Lung (tissue), 12 donors: ENCODE data around the gene PADI2. TPM values are rescaled to one million over a fixed set of nuclear protein-coding genes. Genes with fewer than 3 reads are reported as not detected.

ENCODE experiments used
- ATAC-seq: fragments of 200-7000 bp; cut with Tn5 transposase; one replicate; pipeline ENCODE4 v1.9.1; 2020; ENCODE audit warnings: moderate number of reproducible peaks; ENCODE audit not compliant: insufficient read depth, low FRiP score
- DNase-seq, 3 donors: peaks; one replicate each; pipeline ENCODE4 v3.0.0-alpha.2; 2013 to 2017
- H3K27ac ChIP-seq, 2 donors: one replicate each; pipeline ENCODE4 v1.5.1; 2013; ENCODE audit warnings: mild to moderate bottlenecking in 2 of 2, moderate library complexity in 2 of 2, control low read depth in 1 of 2, inconsistent platforms in 1 of 2, low read depth in 1 of 2, low read length in 1 of 2
- H3K27me3 ChIP-seq, 3 donors: one replicate each; pipeline ENCODE4 v1.5.1; 2013; ENCODE audit warnings: low read length in 2 of 3; ENCODE audit not compliant: control insufficient read depth in 3 of 3, insufficient read depth in 3 of 3
- H3K36me3 ChIP-seq, 4 donors: one replicate each; pipeline ENCODE4 v1.5.1; 2013; ENCODE audit warnings: low read length in 4 of 4, mild to moderate bottlenecking in 1 of 4, moderate library complexity in 1 of 4; ENCODE audit not compliant: control insufficient read depth in 4 of 4, insufficient read depth in 4 of 4
- H3K4me1 ChIP-seq, 5 donors: one replicate each; pipeline ENCODE4 v1.5.1; 2013; ENCODE audit warnings: low read length in 5 of 5, mild to moderate bottlenecking in 2 of 5, moderate library complexity in 1 of 5; ENCODE audit not compliant: control insufficient read depth in 5 of 5, insufficient read depth in 5 of 5
- H3K4me3 ChIP-seq: one replicate; pipeline ENCODE4 v1.5.1; 2013; ENCODE audit warnings: mild to moderate bottlenecking, control low read depth, moderate library complexity
- H3K9ac ChIP-seq, 2 donors: one replicate each; pipeline ENCODE4 v1.5.1; 2013; ENCODE audit warnings: low read length in 2 of 2, control low read depth in 1 of 2; ENCODE audit not compliant: insufficient read depth in 1 of 2
- H3K9me3 ChIP-seq, 4 donors: one replicate each; pipeline ENCODE4 v1.5.1; 2013; ENCODE audit warnings: low read length in 3 of 4, mild to moderate bottlenecking in 1 of 4, moderate library complexity in 1 of 4; ENCODE audit not compliant: control insufficient read depth in 4 of 4, insufficient read depth in 3 of 4
- WGBS, 2 donors: extraction: QIAGEN DNeasy Blood & Tissue Kit; methylation state at CpG; one replicate each; pipeline ENCODE4 v1.1.7; 2013; 5-methylcytosine and 5-hydroxymethylcytosine counted together
- polyA plus RNA-seq, 2 donors: library from polyadenylated mRNA; stranded (reverse); fragments of 200-250 nt; gene quantifications; one replicate each; pipeline ENCODE4 v1.2.1, GENCODE V29; 2013
- total RNA-seq, 2 donors: library from RNA; depleted of rRNA in 1 of 2; stranded (reverse); fragments of >200 nt in 1 of 2; gene quantifications; one replicate each; pipeline ENCODE4 v1.2.1, GENCODE V29; 2014 to 2021
- TF ChIP-seq, protein P1 (sequence below): IDR thresholded peaks from 2 replicates; pipeline ENCODE4 v1.5.1; 2012; ENCODE audit warnings: mild to moderate bottlenecking; ENCODE audit errors: control extremely low read depth, extremely low read depth
- donor health status: control.
- donor health status: control.
- donor health status: Bipolar disorder and iron deficiency.
- donor health status: healthy.
- donor health status: DM: yes; HTN: yes; CAD: no.

Gene PADI2
- total and polyA plus RNA-seq, 4 donors, result 1.2 to 12.8 (median 3.4) TPM

DNA sequence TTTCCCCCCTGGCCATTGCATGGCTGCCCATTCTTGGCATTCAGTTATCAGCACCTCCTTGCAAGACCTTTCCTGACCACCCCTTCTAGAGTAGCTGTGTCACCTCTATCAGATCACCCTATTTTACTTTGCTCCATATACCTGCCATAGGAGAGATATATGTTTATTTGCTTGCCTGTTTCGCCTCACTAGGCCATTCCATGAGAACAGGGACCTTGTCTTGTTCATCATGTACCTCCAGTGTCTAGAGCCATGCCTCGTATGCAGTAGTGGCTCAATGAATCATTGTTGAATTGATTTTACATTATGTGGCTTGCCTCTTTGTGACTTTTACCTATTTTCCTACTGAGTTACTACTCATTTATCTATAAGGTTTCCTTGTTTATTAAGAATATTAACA lies 26.4 kb upstream of the PADI2 start:
- no peak for DNase-seq
- Histone ChIP-seq H3K27ac (no peak overlapping the region), H3K4me3 (no peak overlapping the region), H3K4me1 (no peaks in the 10 kb centered on the region), H3K27me3 (peaks cover 0 to 23% (median 21%) of the 10 kb centered on the region in 3 donors), H3K36me3 (no peaks in the 10 kb centered on the region), H3K9ac (no peak overlapping the region), H3K9me3 (peaks cover 0 to 12% (median 0%) of the 10 kb centered on the region in 4 donors)
- 72 to 94% methylated on average over 2 of the region's 2 CpGs for WGBS, 2 donors
- no peak for ATAC-seq
- TF ChIP-seq, protein P1, sequence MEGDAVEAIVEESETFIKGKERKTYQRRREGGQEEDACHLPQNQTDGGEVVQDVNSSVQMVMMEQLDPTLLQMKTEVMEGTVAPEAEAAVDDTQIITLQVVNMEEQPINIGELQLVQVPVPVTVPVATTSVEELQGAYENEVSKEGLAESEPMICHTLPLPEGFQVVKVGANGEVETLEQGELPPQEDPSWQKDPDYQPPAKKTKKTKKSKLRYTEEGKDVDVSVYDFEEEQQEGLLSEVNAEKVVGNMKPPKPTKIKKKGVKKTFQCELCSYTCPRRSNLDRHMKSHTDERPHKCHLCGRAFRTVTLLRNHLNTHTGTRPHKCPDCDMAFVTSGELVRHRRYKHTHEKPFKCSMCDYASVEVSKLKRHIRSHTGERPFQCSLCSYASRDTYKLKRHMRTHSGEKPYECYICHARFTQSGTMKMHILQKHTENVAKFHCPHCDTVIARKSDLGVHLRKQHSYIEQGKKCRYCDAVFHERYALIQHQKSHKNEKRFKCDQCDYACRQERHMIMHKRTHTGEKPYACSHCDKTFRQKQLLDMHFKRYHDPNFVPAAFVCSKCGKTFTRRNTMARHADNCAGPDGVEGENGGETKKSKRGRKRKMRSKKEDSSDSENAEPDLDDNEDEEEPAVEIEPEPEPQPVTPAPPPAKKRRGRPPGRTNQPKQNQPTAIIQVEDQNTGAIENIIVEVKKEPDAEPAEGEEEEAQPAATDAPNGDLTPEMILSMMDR, result no peak

DNA sequence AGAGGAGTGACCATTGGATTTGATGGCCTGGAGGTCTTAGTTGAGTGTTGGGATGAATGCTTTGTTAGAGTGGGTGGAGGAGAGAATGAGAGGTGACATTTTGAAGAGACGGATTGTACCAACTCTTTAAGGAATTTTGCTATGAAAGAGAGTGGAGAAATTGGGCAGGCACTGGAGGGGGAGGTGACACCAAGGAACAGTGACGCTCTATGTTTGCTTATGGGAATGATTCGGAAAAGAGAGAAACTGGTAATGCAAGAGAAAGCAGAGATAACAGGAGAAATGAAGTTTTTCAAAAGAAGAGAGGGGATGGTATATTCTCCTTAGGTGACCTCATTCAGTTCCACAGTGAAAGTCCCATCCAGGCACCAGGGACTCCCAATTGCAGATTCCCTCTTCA lies 24.5 kb upstream of the PADI2 start:
- Histone ChIP-seq H3K27me3 (peaks cover 0 to 14% (median 11%) of the 10 kb centered on the region in 3 donors), H3K4me1 (no peaks in the 10 kb centered on the region), H3K9ac (no peak overlapping the region), H3K9me3 (peaks cover 0 to 3% (median 0%) of the 10 kb centered on the region in 4 donors), H3K36me3 (no peaks in the 10 kb centered on the region), H3K27ac (no peak overlapping the region), H3K4me3 (no peak overlapping the region)
- WGBS, 2 donors, result 86 to 89% methylated on average over 3 of the region's 3 CpGs
- ATAC-seq (no peak), DNase-seq (no peak)
- TF ChIP-seq, protein P1, result no peak

DNA sequence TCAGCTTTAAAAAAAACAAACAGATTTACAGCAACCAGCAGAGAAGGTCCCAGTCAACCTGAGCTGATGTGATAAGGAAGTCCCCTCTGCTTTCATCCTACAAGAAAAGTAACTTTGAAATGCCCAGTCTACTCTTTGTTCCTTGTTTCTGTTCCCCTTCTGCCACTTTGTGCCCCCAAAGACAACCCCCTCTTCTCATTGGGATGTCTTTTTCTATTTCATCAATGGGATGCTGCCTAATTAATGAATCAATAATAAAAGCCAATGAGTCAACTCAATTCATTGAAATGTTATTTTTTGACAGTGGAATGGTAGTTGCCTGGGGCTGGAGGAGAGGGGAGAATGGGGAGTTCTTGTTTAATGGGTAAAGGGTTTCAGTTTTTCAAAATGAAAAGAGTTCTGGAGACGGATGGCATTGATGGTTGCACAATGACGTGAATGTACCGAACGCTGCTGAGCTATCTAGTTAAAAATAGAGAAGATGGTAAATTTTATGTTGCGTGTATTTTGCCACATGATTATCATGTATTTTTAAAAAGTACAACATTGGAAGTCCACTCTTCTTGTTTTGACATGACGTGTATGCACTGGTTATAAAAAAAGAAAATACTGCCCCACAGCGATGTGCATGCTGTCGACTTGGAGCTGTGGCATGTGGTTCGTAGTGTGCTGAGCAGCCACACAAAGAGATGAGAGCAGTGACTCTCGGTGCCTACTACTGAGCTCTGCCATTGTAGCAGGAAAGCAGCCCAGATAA lies 22.4 kb upstream of the PADI2 start:
- TF ChIP-seq, protein P1, result no peak
- peaks cover 0 to 2% (median 0%) of the 10 kb centered on the region in 4 donors for H3K9me3 ChIP-seq
- DNase-seq (no peak), ATAC-seq (no peak)
- H3K27ac ChIP-seq, result no peak overlapping the region
- H3K4me1 ChIP-seq, result no peaks in the 10 kb centered on the region
- 69 to 72% methylated on average over 10 of the region's 10 CpGs for WGBS, 2 donors
- H3K9ac ChIP-seq, result no peak overlapping the region
- H3K36me3 ChIP-seq, result no peaks in the 10 kb centered on the region
- no peak overlapping the region for H3K4me3 ChIP-seq
- peaks cover 0 to 2% (median 0%) of the 10 kb centered on the region in 3 donors for H3K27me3 ChIP-seq
